H54 (cell line): ENCODE results near the gene MLLT1.

Source experiments
- DNase-seq: peaks from one replicate; pipeline ENCODE4 v3.0.0; 2011; ENCODE audit warnings: low spot score, mixed read lengths; ENCODE audit not compliant: insufficient read length
- FAIRE-seq: peaks from 3 replicates; lab custom pipeline; 2011; peaks lifted over from hg19 to GRCh38; lab: Jason Lieb, UNC
- POLR2A ChIP-seq: IDR thresholded peaks from 2 replicates; pipeline ENCODE4 v1.6.1; 2011; ENCODE audit warnings: low read depth, mild to moderate bottlenecking, low read length

Gene MLLT1

GRCh38 chr19:6229951-6230712 is 49.6 kb downstream of the MLLT1 start:
- no peak for FAIRE-seq
- no peak for TF ChIP-seq POLR2A
- no peak for DNase-seq

- FAIRE-seq (no peak), DNase-seq (no peak)
- TF ChIP-seq POLR2A = no peak
These were observed 50.4 kb downstream of the MLLT1 start for GRCh38 chr19:6229216-6229913.

GRCh38 chr19:6228551-6229215 is 51.1 kb downstream of the MLLT1 start:
- TF ChIP-seq POLR2A = no peak
- FAIRE-seq (no peak), DNase-seq (no peak)

GRCh38 chr19:6227936-6228325 is 51.8 kb downstream of the MLLT1 start:
- FAIRE-seq = no peak

GRCh38 chr19:6227156-6227935 is 52.4 kb downstream of the MLLT1 start:
- TF ChIP-seq POLR2A = no peak
- FAIRE-seq (no peak), DNase-seq (no peak)

More at GRCh38 chr19:6227936-6228325, 51.8 kb downstream of the MLLT1 start:
- no peak for DNase-seq
- TF ChIP-seq POLR2A = no peak

GRCh38 chr19:6226444-6227155 is 53.2 kb downstream of the MLLT1 start:
- DNase-seq = no peak
- FAIRE-seq = no peak
- no peak for TF ChIP-seq POLR2A

- FAIRE-seq (no peak), DNase-seq (no peak)
These were observed 53.8 kb downstream of the MLLT1 start for GRCh38 chr19:6226012-6226411.

GRCh38 chr19:6225232-6225865 is 54.4 kb downstream of the MLLT1 start:
- FAIRE-seq (no peak), DNase-seq (no peak)
- TF ChIP-seq POLR2A = no peak

More at GRCh38 chr19:6226012-6226411, 53.8 kb downstream of the MLLT1 start:
- no peak for TF ChIP-seq POLR2A

GRCh38 chr19:6224308-6224675 is 55.5 kb downstream of the MLLT1 start:
- FAIRE-seq (no peak), DNase-seq (no peak)

GRCh38 chr19:6223461-6224307 is 56.1 kb downstream of the MLLT1 start:
- DNase-seq = no peak
- FAIRE-seq = no peak
- no peak for TF ChIP-seq POLR2A

More at GRCh38 chr19:6224308-6224675, 55.5 kb downstream of the MLLT1 start:
- no peak for TF ChIP-seq POLR2A

GRCh38 chr19:6222884-6223283 is 56.9 kb downstream of the MLLT1 start:
- DNase-seq (no peak), FAIRE-seq (no peak)
- no peak for TF ChIP-seq POLR2A
